Fibroblast of skin of right biceps (primary cell): ENCODE results near the gene MYLK4.
"Not testable (repeated sequence)": the region's sequence is repeated elsewhere in the genome, so short reads cannot be mapped to it uniquely, and the experiment has no call there.

Source experiments
- DNase-seq: peaks from one replicate; pipeline ENCODE4 v3.0.0-alpha.2; 2013

MYLK4 gene

DNA sequence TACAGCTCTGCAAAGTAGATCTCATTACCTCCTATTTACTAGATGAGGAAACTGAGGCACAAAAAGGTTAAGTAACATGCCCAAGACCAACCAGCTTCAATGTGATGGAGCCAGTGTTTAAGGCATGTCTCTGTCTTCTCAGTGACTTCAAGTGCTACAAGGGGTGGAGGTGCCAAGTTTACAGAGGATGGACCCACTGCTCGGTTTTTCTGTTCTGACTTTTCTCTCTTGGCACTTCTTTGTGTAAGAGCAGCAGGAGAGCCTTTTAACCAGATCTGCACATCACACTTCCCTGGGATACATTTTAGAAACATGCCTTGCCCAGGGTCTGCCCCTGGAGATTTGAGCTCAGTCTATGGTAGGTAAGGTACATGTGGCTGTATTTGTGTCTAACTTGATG, 24.3 kb upstream of the MYLK4 start:
- DNase-seq: no peak

DNA sequence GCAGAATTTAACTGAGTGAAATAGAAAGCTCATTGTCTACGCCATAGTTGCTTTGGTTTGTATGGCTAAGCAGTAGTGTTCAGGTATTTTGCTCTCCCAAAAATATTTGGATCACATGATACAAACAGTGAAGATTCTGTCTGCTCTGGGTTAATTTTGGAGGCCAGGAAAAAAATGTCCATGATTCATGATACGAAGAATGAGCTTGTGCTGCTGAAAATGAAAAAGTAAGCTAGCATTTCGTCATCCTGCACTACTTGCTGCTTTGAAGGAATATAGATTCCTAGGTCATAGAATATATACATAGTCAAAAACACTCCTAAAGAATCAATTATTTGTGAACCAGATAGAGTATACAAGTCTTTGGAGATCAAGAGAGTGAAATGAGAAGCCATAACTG, 22.7 kb upstream of the MYLK4 start:
- DNase-seq: peak; percentile 60

DNA sequence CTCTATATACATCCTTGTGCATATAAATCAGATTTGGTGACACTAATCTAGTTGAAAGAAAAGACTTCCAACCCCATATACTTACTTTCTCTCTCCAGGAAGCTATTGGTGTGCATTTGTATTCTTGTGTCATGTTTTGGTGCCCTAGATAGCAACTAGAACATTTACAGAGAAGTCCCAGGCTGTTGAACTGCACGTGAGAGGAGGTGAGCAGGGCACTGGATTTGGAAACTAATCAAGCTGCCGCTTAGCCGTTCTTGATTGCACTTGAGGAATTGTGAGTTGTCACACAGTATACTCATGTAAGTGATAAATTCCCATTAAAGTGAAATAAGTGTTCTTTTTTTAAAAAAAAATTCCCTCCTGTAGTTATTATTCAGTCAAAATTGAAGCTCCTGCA, 22.1 kb upstream of the MYLK4 start:
- no peak for DNase-seq

DNA sequence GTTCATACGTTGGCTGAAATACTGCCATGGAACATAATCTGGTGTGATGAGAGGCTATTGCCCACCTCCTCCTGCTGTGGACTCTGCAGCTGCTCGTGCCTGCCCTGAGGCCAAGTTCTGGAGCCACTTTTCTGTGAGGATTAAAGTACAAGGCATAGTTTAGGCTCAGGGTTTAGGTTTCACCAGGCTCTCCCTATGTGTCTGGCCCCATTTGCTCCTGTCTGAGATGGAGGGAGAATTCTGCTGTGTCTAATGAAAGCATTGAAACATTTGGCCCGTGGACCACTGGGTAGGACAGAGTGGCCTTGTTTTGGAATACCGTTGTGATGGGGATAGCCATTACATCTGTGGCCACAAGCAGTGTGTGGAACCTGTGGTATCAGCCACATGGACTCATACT, 20.4 kb upstream of the MYLK4 start:
- DNase-seq: no peak

DNA sequence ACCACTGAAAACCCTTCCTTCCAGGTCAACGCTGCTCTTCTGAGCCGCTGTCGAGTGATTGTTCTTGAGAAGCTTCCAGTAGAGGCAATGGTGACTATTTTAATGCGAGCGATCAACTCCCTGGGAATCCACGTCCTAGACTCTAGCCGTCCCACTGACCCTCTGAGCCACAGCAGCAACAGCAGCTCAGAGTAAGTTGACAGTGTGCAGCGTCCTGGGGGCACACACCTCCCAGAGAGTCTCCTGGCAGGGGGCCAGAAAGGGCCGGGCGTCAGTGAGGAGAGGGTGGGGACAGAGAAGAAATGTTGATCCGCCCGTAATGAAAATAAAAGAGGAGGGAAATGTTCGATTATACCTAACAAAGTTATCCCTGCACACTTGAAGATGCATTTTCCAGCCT, 19.4 kb upstream of the MYLK4 start:
- no peak for DNase-seq

DNA sequence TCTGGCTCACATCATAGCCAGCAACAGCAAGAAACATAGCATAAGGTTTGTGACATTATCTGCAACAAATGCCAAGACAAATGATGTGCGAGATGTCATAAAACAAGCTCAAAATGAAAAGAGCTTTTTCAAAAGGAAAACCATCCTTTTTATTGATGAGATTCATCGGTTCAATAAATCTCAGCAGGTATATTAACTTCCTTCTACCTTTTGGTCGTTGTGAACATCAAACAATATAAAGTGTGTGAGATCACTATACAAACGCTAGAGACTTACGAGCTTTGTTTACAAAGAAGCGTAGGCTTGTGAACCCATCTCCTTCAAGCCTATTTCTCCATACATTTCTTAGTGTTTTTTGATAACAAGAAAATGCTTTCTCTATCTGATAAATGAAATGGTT, 18.0 kb upstream of the MYLK4 start:
- no peak for DNase-seq

DNA sequence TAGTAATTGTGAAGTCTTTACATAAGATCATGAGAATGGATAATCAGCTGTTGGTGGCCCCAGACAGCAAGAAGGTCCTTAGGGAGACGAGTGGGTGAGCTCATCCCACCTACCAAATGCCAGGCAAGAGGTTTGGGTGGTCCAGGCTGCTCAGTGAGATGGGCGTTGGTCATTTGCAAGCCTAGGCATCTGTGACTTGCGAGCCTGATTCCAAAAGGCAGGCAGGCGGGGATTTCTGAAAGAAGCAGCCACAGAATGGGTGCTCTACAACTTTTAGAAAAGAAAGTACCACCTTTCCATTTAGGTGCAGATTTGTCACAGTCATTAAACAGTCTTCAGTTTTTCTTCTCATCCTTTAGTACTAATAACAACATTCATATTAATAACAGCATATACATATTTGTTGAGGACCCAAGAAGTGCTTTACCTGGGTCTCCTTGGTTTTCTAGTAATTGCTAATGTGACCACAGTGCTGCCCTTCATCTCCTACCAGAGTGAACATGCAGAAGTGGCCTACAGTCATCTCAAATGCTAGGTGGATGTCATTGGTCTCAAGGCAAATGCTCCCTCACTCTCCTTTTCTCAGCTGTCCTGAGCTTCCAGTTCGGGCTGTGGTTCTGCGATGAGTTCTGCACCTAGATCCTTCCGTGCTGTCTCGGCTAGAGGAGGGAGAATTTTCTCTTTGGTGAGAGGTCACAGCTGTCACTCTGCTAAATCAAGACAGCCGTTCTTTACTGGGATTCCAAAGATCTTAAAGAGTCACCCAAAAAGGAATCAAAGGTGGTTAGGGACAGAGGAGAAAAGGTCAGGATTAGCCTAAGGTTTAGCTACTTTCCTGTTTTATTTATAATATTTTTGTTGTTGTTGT, 17.2 kb upstream of the MYLK4 start:
- no peak for DNase-seq

DNA sequence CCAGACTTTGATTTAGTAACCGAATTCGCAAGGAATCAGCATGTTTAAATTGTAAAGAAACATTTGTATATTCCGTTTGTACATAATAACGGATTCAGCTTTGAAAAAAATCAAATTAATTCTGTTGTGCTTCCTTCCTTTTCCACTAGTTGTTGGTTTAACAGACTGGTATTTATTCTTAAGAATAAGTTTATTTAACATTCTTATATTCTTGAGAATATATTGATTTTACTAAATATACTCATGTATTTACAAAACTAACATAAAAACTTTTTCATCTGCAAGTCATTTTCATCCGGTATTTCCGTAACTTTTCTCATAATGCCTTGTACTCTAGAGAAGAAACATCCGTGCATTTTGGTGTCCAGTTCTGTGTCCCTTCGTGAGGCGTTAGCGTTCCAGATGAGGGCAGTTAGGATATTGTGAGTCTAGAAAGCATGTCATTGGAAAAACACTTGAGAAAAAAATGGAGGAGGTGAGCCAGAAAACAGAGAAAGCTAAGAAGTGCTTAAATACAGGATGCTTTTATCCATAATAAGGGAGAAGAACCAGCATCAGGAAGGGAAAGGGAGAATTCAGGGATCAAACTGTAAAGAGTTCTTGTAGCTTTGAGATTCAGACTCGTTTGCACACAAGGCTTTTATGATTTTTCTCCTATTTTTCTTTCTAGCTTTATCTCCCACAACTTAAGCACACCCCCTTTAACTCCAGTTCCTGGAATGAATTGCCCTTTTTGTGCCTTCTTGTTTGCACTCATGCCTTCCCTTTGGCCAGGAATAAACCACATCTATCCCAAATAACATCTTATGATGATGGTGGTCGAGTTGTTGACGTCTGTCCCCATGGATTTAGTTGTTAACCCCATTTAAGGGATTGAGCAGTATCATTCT, 16.3 kb upstream of the MYLK4 start:
- DNase-seq: no peak

DNA sequence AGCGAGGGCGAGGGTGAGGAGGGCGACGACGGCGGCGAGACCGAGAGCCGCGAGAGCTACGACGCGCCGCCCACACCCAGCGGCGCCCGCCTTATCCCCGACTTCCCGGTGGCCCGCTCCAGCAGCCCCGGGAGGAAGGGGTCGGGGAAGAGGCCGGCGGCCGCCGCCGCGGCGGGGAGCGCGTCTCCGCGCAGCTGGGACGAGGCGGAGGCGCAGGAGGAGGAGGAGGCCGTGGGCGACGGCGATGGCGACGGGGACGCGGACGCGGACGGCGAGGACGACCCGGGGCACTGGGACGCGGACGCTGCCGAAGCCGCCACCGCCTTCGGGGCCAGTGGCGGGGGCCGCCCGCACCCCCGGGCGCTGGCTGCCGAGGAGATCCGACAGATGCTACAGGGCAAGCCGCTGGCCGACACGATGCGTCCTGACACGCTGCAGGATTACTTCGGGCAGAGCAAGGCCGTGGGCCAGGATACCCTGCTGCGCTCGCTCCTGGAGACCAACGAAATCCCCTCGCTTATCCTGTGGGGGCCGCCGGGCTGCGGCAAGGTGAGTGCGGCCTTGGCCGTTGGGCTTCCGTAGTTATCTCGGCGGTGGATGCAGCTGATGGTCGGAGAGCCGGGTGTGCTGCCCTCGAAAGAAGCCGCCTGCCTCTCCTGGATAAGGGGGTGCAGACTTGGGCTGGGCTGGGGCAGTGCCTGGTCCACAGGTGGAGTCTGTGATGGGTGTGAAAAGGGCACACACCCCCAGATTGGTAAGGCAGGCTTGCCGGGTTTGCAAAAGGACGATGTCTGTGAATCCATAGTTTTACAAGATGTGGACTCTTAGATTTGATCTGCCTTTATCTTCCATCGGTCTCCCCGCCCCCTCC, 15.4 kb upstream of the MYLK4 start:
- peak; percentile 52 for DNase-seq

DNA sequence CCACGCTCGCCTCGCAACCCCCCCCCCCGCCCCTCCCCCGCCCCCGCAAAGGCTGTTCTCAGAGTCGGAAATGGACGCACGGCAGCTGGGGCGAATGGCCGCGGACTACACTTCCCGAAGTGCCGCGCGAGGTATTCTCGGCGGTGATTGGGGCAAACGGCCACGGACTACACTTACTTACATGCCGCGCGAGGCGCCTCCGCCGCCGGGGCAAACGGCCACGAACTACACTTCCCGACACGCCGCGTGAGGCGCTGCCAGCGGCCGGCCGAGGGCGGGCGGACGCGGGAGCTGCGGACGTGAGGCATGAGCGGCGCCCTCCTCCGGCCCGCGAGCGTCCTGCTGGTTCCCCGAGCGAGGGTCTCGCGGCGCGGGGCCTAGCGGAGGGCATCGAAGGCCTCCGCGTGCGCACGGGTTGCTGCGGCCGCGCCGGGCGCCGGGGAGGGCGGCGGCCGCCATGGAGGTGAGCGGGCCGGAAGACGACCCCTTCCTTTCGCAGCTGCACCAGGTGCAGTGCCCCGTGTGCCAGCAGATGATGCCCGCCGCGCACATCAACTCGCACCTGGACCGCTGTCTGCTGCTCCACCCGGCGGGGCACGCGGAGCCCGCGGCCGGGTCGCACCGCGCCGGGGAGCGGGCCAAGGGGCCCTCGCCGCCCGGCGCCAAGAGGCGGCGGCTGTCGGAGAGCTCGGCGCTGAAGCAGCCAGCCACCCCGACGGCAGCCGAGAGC, 14.6 kb upstream of the MYLK4 start, which contains the start of gene WRNIP1:
Gene WRNIP1, plus strand, starts transcription at position 228 of the 730 bp plus-strand sequence. Its CDS starts 230 bp downstream, at position 458.
- DNase-seq: peak; percentile 100

DNA sequence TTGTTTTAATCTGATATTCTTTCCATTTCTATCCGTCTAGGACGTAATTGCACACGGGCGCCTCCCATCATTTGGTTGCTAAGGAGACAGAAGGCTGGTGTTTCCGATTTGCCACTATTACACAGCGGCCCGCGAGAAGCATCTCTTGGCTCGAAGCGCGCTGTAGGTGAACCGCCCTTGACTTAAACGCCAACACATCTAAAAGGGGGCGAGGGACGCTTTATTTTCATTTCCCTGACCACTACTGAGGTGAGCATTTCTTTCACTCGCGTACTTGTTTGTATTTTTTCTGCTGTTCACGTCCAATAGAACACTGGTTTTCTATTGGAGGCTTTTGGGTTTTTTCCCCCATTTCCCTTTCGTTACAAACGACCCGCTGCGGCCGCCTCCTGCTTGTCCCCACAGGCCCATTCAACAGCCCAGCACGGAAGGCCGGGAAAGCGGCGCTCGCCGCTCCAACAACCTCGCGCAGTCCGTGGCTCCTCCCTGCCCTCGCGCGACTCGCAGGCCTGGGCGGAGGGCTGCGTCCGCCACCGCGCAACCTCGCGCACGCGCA, 14.0 kb upstream of the MYLK4 start:
- DNase-seq: peak; percentile 71

DNA sequence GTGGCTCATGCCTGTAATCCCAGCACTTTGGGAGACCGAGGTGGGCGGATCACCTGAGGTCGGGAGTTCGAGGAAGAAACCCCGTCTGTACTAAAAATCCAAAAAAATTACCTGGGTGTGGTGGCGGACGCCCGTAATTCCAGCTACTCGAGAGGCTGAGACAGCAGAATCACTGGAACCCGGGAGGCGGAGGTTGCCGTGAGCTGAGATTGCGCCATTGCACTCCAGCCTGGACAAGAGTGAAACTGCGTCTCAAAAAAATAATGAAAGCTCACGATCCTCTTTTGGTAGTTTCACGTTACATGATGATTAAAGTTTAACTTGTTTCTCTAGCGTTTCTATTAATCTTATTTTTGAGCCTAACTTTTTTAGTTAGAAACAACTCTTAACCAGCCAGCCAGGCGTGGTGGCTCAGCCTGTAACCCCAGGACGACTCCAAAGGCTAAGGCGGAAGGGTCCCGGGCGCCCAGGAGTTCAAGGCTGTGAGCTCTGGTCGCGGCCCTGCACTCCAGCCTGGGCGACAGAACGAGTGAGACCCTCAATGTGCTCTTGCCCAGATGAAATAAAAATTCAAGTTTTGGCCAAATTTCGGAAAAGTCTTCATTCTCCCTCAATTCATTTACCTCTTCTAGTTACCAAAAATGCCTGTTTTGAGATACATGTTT, 13.3 kb upstream of the MYLK4 start:
- DNase-seq: no peak

DNA sequence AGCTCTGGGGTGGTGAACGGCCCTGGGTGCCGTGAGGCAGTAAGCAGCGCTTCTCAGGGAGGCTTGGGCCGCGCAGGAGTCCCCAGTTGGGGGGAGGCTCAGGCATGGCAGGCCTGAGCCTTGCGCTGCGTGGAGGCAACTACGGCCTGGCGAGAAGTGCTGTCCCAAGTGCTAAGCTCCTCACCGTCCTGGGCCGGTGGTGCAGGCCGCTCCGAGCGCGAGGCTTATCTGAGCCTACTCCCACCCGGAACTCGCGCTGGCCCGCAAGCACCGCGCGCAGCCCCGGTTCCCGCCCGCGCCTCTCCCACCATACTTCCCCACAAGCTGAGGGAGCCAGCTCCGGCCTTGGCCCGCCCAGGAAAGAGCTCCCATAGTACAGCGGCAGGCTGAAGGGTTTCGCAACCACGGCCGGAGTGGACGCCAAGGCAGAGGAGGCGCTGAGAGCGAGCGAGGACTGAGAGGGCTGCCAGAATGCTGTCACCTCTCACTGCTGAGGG, 12.7 kb upstream of the MYLK4 start:
- DNase-seq: no peak

DNA sequence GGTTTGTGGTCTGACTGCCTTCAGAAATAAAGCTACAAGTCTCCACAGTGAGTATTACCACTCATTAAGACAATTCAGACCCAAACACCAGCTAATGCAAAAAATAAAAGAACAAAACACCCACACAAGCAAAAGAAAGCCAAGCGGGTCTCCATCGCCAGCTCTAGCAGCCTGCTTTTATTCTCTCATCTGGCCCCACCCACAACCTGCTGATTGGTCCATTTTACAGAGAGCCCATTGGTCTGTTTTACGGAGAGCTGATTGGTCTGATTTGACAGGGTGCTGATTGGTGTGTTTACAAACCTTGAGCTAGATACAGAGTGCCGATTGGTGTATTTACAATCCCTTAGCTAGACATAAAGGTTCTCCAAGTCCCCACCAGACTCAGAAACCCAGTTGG, 12.1 kb upstream of the MYLK4 start:
- DNase-seq: not testable (repeated sequence)

DNA sequence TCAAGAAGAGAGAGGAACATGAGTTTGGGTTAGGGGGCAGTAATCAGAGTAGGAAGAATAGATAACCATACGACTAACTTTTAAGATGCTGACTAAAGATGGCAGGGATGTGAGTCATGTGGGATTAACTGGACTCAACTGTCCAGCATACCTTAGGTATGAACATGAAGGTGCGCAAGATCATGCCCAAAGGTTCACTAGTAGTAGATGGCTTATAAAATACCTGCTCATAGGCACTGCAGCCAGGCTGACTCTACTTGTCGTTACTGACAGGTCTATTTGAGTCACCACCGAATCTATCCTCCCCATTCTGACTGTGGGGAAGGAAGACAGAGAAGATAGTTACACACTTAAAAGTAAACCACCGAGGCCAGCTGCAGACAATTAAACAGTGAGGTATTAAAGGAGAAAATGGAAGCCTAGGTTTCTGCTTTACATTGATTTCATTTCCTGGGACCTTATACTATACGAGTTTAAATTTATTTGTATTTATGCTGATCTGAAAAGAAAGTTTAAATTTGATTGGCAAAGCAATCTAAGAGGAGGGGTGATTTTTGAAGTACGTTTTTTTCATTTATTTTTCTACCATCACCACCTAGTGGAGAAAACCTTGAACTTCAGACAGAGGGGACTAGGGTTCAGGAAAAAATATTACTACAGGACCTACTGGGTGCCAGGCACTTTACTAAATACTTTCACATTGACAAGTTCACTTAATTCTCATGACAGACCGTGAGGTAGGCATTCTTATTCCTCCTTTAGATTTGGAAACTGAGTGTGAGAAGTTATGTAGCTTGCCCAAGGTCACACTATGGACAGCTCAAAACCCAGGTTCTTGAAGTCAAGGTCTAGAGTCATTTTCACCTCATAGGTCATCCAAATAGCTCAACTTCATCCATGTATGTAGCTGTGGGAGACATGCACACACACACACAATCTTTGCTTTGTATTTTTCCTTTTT, 10.4 kb upstream of the MYLK4 start:
- no peak for DNase-seq

DNA sequence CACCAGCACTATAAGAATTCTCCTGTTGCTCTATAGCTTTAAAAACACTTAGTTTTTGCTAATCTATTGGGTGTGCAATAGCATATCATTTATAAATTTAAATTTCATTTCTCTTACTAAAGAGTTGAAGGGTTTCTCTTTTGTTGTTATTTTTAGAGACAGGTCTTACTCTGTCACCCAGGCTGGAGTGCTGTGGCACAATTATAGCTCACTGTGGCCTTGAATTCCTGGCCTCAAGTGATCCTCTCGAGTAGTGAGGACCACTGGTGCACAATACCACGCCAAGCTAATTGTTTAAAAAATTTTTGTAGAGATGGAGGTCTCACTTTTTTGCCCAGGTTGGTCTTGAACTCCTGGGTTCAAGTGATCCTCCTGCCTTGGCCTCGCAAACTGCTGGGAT, 8.3 kb upstream of the MYLK4 start:
- DNase-seq: no peak

DNA sequence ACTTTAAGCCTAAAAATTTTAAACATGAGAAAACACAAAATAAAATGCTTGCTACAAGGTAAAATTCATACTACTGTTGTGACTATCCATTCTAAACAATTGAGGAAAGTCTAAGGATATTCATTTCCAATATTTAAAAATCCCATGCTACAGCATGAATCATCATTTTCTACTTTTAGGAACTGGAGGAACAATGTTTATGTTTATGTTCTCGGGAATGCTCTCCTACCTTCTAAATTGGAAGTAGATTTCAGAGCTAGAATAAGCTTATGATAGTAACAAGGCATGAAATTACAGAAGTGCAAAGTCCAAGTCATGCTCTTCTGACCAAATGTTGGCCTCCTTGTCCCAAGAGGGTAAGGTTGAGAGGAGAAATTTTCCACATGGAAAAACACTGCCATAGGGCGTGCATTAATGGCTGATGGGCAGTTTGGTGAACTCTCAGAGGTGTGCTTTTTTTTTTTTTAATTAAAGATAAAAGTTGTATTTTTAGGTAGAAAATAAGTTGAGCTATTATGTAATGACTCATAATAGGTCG, 6.0 kb upstream of the MYLK4 start:
- no peak for DNase-seq

DNA sequence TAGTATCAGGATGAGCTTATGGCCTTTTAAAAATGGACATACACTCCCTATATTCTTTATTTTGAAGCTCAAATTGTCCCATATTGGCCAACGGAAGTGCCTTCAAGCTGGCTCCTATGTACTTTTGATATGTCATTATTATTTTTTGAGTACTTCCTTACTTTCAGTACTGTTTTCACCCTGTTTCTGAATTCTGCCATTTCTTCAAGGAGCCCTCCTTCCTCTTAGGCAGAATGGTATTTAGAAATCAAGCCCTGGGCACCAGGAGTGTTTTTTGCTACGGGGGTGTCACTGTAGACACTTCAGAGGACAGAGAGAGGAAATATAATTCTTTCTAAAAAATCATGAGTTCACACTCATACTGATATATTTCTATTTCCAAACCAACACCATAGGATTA, 5.5 kb upstream of the MYLK4 start:
- no peak for DNase-seq

DNA sequence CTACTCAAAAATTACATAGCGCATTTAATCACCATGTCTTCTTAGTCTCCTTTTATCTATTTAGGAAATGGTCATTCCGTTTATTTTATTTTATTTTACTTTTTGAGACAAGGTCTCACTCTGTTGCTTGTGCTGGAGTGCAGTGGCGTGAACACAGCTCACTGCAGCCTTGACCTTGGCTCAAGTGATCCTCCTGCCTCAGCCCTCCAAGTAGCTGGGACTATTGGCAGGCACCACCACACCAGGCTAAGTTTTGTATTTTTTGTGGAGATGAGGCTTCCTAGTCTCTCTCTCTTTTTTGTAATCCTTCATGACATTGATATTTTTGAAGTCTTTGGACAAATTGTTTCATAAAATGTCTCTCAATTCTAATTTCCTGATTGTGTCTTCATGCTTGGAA, 4.7 kb upstream of the MYLK4 start:
- no peak for DNase-seq

DNA sequence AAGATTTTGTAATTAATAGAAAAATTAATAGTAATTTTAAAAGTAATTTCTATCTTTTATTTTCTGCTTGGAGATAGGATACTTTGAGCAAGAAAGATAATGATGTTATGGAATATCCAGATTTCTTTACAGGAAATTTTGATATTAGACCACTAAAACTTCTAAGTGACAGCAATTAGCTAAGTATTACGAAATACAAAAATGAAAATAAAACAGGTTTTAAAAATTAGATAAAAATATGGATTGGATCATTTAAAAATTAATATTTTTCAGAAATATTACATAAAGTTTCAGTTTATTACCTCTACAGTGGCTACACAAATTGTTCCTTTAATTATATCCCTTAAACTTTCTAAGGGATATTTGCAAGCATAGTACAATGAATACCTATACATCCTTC, 4.2 kb upstream of the MYLK4 start:
- no peak for DNase-seq
